Aorta (tissue), 5 donors: ENCODE results near the gene BEST3. TPM values are rescaled to one million over a fixed set of nuclear protein-coding genes. Genes with fewer than 3 reads are reported as not detected.
"Not testable (repeated sequence)": the region's sequence is repeated elsewhere in the genome, so short reads cannot be mapped to it uniquely, and the experiment has no call there.

Source experiments
- ATAC-seq: fragments of 200-7000 bp; cut with Tn5 transposase; one replicate; pipeline ENCODE4 v1.9.1; 2022; ENCODE audit warnings: moderate library complexity; ENCODE audit not compliant: low FRiP score
- DNase-seq, 2 donors: peaks; one replicate each; pipeline ENCODE4 v3.0.0-alpha.2; 2020
- H3K27ac ChIP-seq, 2 donors: one replicate each; pipeline ENCODE4 v1.5.1; 2013; ENCODE audit warnings: low read length in 2 of 2, mild to moderate bottlenecking in 2 of 2, moderate library complexity in 2 of 2, control low read depth in 1 of 2, inconsistent platforms in 1 of 2, low read depth in 1 of 2
- H3K27me3 ChIP-seq, 2 donors: one replicate each; pipeline ENCODE4 v1.6.1; 2013; ENCODE audit warnings: control low read depth in 1 of 2, low read length in 1 of 2, mild to moderate bottlenecking in 1 of 2, moderate library complexity in 1 of 2; ENCODE audit not compliant: insufficient read depth in 2 of 2, control insufficient read depth in 1 of 2
- H3K36me3 ChIP-seq, 2 donors: one replicate each; pipeline ENCODE4 v1.6.1; 2013; ENCODE audit warnings: control low read depth in 1 of 2, low read length in 1 of 2, mild to moderate bottlenecking in 1 of 2; ENCODE audit not compliant: insufficient read depth in 2 of 2, control insufficient read depth in 1 of 2
- H3K4me1 ChIP-seq, 2 donors: one replicate each; pipeline ENCODE4 v1.6.1; 2013; ENCODE audit warnings: low read length in 2 of 2, control low read depth in 1 of 2, mild to moderate bottlenecking in 1 of 2, moderate library complexity in 1 of 2; ENCODE audit not compliant: insufficient read depth in 2 of 2, control insufficient read depth in 1 of 2
- H3K4me3 ChIP-seq, 2 donors: one replicate each; pipeline ENCODE4 v1.5.1; 2013; ENCODE audit warnings: low read length in 2 of 2, control low read depth in 1 of 2, mild to moderate bottlenecking in 1 of 2
- H3K9me3 ChIP-seq: one replicate; pipeline ENCODE4 v1.6.1; 2013; ENCODE audit warnings: mild to moderate bottlenecking, low read length; ENCODE audit not compliant: control insufficient read depth
- WGBS, 2 donors: extraction: QIAGEN DNeasy Blood & Tissue Kit; methylation state at CpG; one replicate each; pipeline ENCODE4 v1.1.7; 2013; 5-methylcytosine and 5-hydroxymethylcytosine counted together
- intact Hi-C, 2 donors: fragments of 100-400 bp; cut with DNase I; formaldehyde crosslinking; loops; one replicate each; pipeline versions ENCODE4 v1.14.2 to v1.15.0; 2022
- polyA plus RNA-seq, 2 donors: library from polyadenylated mRNA; stranded (reverse); fragments of 200-250 nt; gene quantifications; one replicate each; pipeline ENCODE4 v1.2.3, GENCODE V29; 2013
- total RNA-seq, 2 donors: library from RNA; stranded (reverse); fragmentation: NEBNext Ultra II Directional; extraction: Animal tissue kit (Norgen Biotek cat#: 25700); gene quantifications; one replicate each; pipeline ENCODE4 v1.2.1, GENCODE V29; 2021
- donor health status: healthy with polysubstance abuse.
- donor health status: Bipolar disorder and iron deficiency.
- donor health status: DM: no; HTN: no; CAD: no.
- donor health status: DM: no; HTN: no; CAD: no.
- donor health status: DM: yes; HTN: yes; CAD: no.

The BEST3 gene
- total and polyA plus RNA-seq, 4 donors = not detected

- Histone ChIP-seq H3K4me1 (no peaks in the 10 kb centered on the region), H3K4me3 (no peak overlapping the region), H3K27ac (no peak overlapping the region), H3K36me3 (no peaks in the 10 kb centered on the region), H3K27me3 (no peaks in the 10 kb centered on the region), H3K9me3 (no peaks in the 10 kb centered on the region)
- intact Hi-C loops = no loop called here
- 35 to 48% methylated on average over 4 of the region's 4 CpGs for WGBS, 2 donors
- ATAC-seq (no peak), DNase-seq (no peak)
These were observed 20.0 kb downstream of the BEST3 start for GRCh38 chr12:69679119-69679518.

- DNase-seq (no peak), ATAC-seq (no peak)
- Histone ChIP-seq H3K4me1 (no peaks in the 10 kb centered on the region), H3K27me3 (no peaks in the 10 kb centered on the region), H3K9me3 (no peaks in the 10 kb centered on the region), H3K27ac (no peak overlapping the region), H3K36me3 (no peaks in the 10 kb centered on the region), H3K4me3 (no peak overlapping the region)
- WGBS, 2 donors = 91 to 94% methylated on average over 8 of the region's 8 CpGs
- intact Hi-C loops = no loop called here
These were observed 22.7 kb downstream of the BEST3 start for GRCh38 chr12:69676257-69677012.

DNA sequence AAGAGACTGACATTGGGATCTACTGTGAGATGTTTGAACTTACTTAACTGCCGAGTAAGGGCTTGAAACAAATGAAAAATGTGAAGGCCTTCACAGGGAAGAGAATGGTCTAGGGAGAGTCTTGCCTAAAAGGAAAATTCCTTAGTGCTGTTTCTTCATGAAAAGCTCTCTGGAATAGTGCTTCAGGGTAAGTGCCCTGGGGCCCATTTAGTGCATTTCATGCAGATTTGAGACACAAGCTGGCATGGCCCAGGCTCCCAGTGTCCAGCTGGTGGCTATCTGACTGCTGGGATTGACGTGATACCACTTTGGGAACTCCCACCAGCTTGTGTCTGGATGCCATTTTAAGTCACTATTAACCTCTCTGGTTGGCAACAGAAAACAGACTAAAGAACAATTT, 26.9 kb downstream of the BEST3 start:
- Histone ChIP-seq H3K27ac (no peak overlapping the region), H3K36me3 (no peaks in the 10 kb centered on the region), H3K4me1 (no peaks in the 10 kb centered on the region), H3K9me3 (no peaks in the 10 kb centered on the region), H3K4me3 (no peak overlapping the region), H3K27me3 (no peaks in the 10 kb centered on the region)
- no peak for ATAC-seq
- intact Hi-C loops = no loop called here
- no peak for DNase-seq
- WGBS, 2 donors = 63% methylated on average over 2 of the region's 2 CpGs

DNA sequence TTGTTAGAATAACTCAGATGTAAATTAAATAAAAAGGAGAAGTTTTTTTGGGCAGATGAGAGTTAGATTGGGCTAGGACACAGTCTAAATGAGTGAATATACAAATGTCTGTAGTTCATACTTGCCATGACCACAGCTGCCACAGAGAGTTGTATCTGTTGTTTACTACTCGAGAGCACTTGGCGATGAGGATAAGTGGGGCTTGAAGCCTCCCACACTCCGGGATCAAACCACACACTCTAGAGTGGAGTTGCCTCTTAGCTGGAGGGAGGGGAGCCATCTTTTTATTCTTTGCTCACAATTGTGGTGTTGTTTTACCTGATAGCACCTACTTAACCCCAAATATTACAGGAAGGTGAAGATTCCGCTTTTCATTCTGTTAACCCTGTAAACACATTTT, 27.5 kb downstream of the BEST3 start:
- DNase-seq = no peak
- no peak for ATAC-seq
- H3K4me3 ChIP-seq = no peak overlapping the region
- WGBS, 2 donors = 94 to 95% methylated on average over 4 of the region's 4 CpGs
- H3K27me3 ChIP-seq = no peaks in the 10 kb centered on the region
- no peaks in the 10 kb centered on the region for H3K4me1 ChIP-seq
- H3K36me3 ChIP-seq = no peaks in the 10 kb centered on the region
- H3K9me3 ChIP-seq = no peaks in the 10 kb centered on the region
- no peak overlapping the region for H3K27ac ChIP-seq
- intact Hi-C loops = no loop called here

GRCh38 chr12:69666798-69667197, 32.3 kb downstream of the BEST3 start:
- intact Hi-C loops = no loop called here
- Histone ChIP-seq H3K4me1 (no peaks in the 10 kb centered on the region), H3K27me3 (no peaks in the 10 kb centered on the region), H3K4me3 (no peak overlapping the region), H3K27ac (no peak overlapping the region), H3K36me3 (no peaks in the 10 kb centered on the region), H3K9me3 (no peaks in the 10 kb centered on the region)
- DNase-seq (no peak), ATAC-seq (no peak)
- 56 to 72% methylated on average over 2 of the region's 2 CpGs for WGBS, 2 donors

DNA sequence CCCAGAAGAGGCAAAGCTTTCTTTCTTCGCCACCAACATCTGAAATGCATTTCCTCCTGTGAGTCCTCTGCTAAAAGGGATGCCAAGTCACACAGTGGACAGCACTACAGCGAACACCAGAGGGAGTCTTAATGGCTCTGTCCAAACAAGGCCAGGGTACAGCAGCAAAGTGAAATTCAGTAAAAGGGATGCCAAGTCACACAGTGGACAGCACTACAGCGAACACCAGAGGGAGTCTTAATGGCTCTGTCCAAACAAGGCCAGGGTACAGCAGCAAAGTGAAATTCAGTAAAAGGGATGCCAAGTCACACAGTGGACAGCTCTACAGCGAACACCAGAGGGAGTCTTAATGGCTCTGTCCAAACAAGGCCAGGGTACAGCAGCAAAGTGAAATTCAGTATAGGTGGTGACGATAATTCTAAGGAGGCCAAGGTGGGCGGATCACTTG, 34.1 kb downstream of the BEST3 start:
- H3K27ac ChIP-seq, H3K4me1 ChIP-seq, H3K36me3 ChIP-seq, H3K9me3 ChIP-seq, H3K4me3 ChIP-seq, intact Hi-C loops, ATAC-seq, DNase-seq, H3K27me3 ChIP-seq: not testable (repeated sequence)
- WGBS, 2 donors = 50 to 57% methylated on average over 6 of the region's 6 CpGs

DNA sequence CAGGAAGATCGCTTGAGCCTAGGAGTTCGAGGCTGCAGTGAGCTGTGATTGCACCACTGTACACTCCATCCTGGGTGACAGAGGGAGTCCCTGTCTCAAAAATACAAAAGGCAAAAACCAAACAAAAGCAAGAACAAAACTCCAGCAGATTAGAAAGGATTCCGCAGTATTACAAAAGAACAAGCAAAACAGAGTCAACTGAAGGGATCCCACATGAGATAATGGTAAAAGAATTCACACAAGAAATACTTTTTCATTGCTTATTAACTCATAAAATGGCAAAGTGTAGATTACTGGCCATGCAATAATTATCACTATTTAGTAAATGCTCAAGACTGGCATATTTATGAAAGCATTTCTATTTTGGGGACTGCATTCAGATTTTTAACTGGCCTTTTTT, 35.4 kb downstream of the BEST3 start:
- H3K9me3 ChIP-seq = no peaks in the 10 kb centered on the region
- no peak overlapping the region for H3K4me3 ChIP-seq
- ATAC-seq = no peak
- intact Hi-C loops = no loop called here
- no peak overlapping the region for H3K27ac ChIP-seq
- no peak for DNase-seq
- 92 to 93% methylated on average over 3 of the region's 3 CpGs for WGBS, 2 donors
- no peaks in the 10 kb centered on the region for H3K36me3 ChIP-seq
- no peaks in the 10 kb centered on the region for H3K27me3 ChIP-seq
- H3K4me1 ChIP-seq = no peaks in the 10 kb centered on the region

- no peak for DNase-seq
- no peaks in the 10 kb centered on the region for H3K27me3 ChIP-seq
- intact Hi-C loops = no loop called here
- H3K36me3 ChIP-seq = no peaks in the 10 kb centered on the region
- H3K9me3 ChIP-seq = no peaks in the 10 kb centered on the region
- no peaks in the 10 kb centered on the region for H3K4me1 ChIP-seq
- no peak overlapping the region for H3K4me3 ChIP-seq
- H3K27ac ChIP-seq = no peak overlapping the region
- no peak for ATAC-seq
These were observed 36.3 kb downstream of the BEST3 start for GRCh38 chr12:69662764-69663163.

- Histone ChIP-seq H3K4me3 (no peak overlapping the region), H3K9me3 (no peaks in the 10 kb centered on the region), H3K36me3 (no peaks in the 10 kb centered on the region), H3K27me3 (no peaks in the 10 kb centered on the region), H3K27ac (no peak overlapping the region), H3K4me1 (no peaks in the 10 kb centered on the region)
- intact Hi-C loops = no loop called here
- WGBS, 2 donors = 69 to 77% methylated on average over 4 of the region's 4 CpGs
- ATAC-seq (no peak), DNase-seq (no peak)
These were observed 37.7 kb downstream of the BEST3 start for GRCh38 chr12:69661386-69661785.
